Measurements from ENCODE around the gene VPS29. TPM values are rescaled to one million over a fixed set of nuclear protein-coding genes. Genes with fewer than 3 reads are reported as not detected.

The VPS29 gene
- total and polyA plus RNA-seq, 2 of the 8 experiments (the other 6 are each of a cell fraction or from before 2014, with no cell fraction given), result 59.0 to 74.6 TPM

- no peak overlapping the region for H2BK120ac ChIP-seq (replicated peaks; ENCODE audit: low read depth, low read length)
- H3K79me2 ChIP-seq (ENCODE audit: control insufficient read depth in 1 of 2, insufficient read depth in 2 of 2, low read length in 2 of 2), result no peaks in the 10 kb centered on the region
- H3K18ac ChIP-seq (ENCODE audit: extremely low read depth, low read length), result no peak overlapping the region
- H2BK5ac ChIP-seq (ENCODE audit: low read depth, low read length), result no peak overlapping the region
- CTCF ChIA-PET (ENCODE audit: partially characterized antibody), result interaction anchor here (0.7 to 2.3 kb wide), 4 partner anchors 8 to 58 kb away, joined by 3 to 18 read pairs (median 10); no protein-coding TSS in a partner anchor
- no peak overlapping the region for H3K27ac ChIP-seq (ENCODE audit: low read depth, low read length)
- no peak overlapping the region for H2AK5ac ChIP-seq (ENCODE audit: low read depth, low read length)
- no peak overlapping the region for H2BK15ac ChIP-seq (ENCODE audit: low read length)
- H4K5ac ChIP-seq (ENCODE audit: insufficient read length, low read depth, low read length), result no peak overlapping the region
- 0 out of 7 replicates have a peak, but pooled peaks cover 0 to 2% (median 0%) of the 10 kb centered on the region in 4 experiments for H3K4me1 ChIP-seq (replicated peaks in 1 of 4; ENCODE audit: control insufficient read depth in 3 of 4, insufficient read depth in 4 of 4, low read length in 3 of 4)
- DNase-seq (ENCODE audit: low read depth in 1 of 2, low spot score in 2 of 2) (no peak), FAIRE-seq (no peak)
- no peaks in the 10 kb centered on the region for H4K20me1 ChIP-seq (replicated peaks in 1 of 2; ENCODE audit: control insufficient read depth in 1 of 2, insufficient read depth in 2 of 2, low read length in 2 of 2)
- peaks cover 0 to 4% (median 1%) of the 10 kb centered on the region in 4 experiments; a peak in 6 of 8 replicates for H3K36me3 ChIP-seq (ENCODE audit: control insufficient read depth in 2 of 4, insufficient read depth in 4 of 4, low read length in 3 of 4)
- no peak overlapping the region for H2AFZ ChIP-seq (ENCODE audit: low read length)
- H4K8ac ChIP-seq (ENCODE audit: extremely low read depth, insufficient read depth, low read length), result no peak overlapping the region
- no peaks in the 10 kb centered on the region for H3K9me3 ChIP-seq (ENCODE audit: insufficient read depth in 2 of 2, low read depth in 1 of 2, low read length in 1 of 2)
- no peak overlapping the region for H3K4me2 ChIP-seq (ENCODE audit: insufficient read depth in 1 of 2, low read depth in 2 of 2, low read length in 2 of 2)
- POLR2A ChIA-PET (ENCODE audit: partially characterized antibody), result no interaction called here
- H2BK20ac ChIP-seq (ENCODE audit: low read length), result no peak overlapping the region
- H3K79me1 ChIP-seq (ENCODE audit: low read depth, low read length), result peaks cover 4% of the 10 kb centered on the region; the same call in 1 of the 2 replicates
- H3K56ac ChIP-seq (replicated peaks; ENCODE audit: insufficient read length, low read depth, low read length), result no peak overlapping the region
- H3K14ac ChIP-seq (ENCODE audit: insufficient read length), result no peak overlapping the region
- no peak overlapping the region for H3K9ac ChIP-seq (replicated peaks in 1 of 4; ENCODE audit: extremely low read depth in 1 of 4, low read depth in 3 of 4, low read length in 3 of 4)
- H3K23me2 ChIP-seq (ENCODE audit: low read depth, low read length), result no peaks in the 10 kb centered on the region
- H3K23ac ChIP-seq (ENCODE audit: insufficient read length), result no peak overlapping the region
- H3K27me3 ChIP-seq (replicated peaks in 1 of 4; ENCODE audit: control insufficient read depth in 3 of 4, extremely low read depth in 1 of 4, insufficient read depth in 3 of 4, low read length in 3 of 4), result no peaks in the 10 kb centered on the region
- no peak overlapping the region for H4K91ac ChIP-seq (replicated peaks; ENCODE audit: insufficient read length, low read length)
- H3K4ac ChIP-seq (replicated peaks; ENCODE audit: insufficient read length, low read depth, low read length), result no peak overlapping the region
- no peak overlapping the region for H2BK12ac ChIP-seq (ENCODE audit: low read depth, low read length)
- no peak overlapping the region for H3K4me3 ChIP-seq (ENCODE audit: extremely low read depth in 1 of 4, insufficient read depth in 2 of 4, low read depth in 3 of 4, low read length in 4 of 4)
- 90% methylated on average over 4 of the region's 4 CpGs; no CpG with 5 or more reads in 1 of the 2 experiments for WGBS, 2 experiments (ENCODE audit: extremely low coverage in 1 of 2, insufficient coverage in 1 of 2, insufficient read length in 1 of 2, insufficient replicate concordance in 2 of 2, low coverage in 1 of 2, low lambda C conversion rate in 2 of 2, missing lambda C conversion rate in 1 of 2)
- TF ChIP-seq SP2 (IDR thresholded peaks at IDR 0.05; ENCODE audit: low read length) (no peak), CTCF (IDR thresholded peaks at IDR 0.05; ENCODE audit: control extremely low read depth in 1 of 3, insufficient read depth in 1 of 3, low read depth in 1 of 3, low read length in 3 of 3) (no peak), RXRA (IDR thresholded peaks at IDR 0.05; ENCODE audit: insufficient read depth, low read depth, low read length) (no peak), CBX5 (IDR thresholded peaks at IDR 0.05; ENCODE audit: low read depth, low read length) (no peak), FOSL1 (IDR thresholded peaks at IDR 0.05; ENCODE audit: insufficient read depth, low read depth, low read length) (no peak), CBX8 (IDR thresholded peaks at IDR 0.05; ENCODE audit: borderline replicate concordance, low read depth, low read length) (no peak), POLR2A (IDR thresholded peaks at IDR 0.05; ENCODE audit: control extremely low read depth in 1 of 2, low read depth in 2 of 2, low read length in 2 of 2) (no peak), CREB1 (IDR thresholded peaks at IDR 0.05) (no peak), RFX5 (IDR thresholded peaks at IDR 0.05; ENCODE audit: borderline replicate concordance, low read depth, low read length) (no peak), ASH2L (IDR thresholded peaks at IDR 0.05; ENCODE audit: low read length) (no peak), ATF3 (IDR thresholded peaks at IDR 0.05; ENCODE audit: insufficient read depth, low read depth, low read length) (no peak), KDM5A (IDR thresholded peaks at IDR 0.05; ENCODE audit: low read length) (no peak)
Observed at GRCh38 chr12:110543965-110544364, 42.1 kb upstream of the VPS29 start.
